Frontal cortex (tissue), 4 donors: ENCODE data around the gene TEX30. TPM values are rescaled to one million over a fixed set of nuclear protein-coding genes. Genes with fewer than 3 reads are reported as not detected.
"Not testable (repeated sequence)": the region's sequence is repeated elsewhere in the genome, so short reads cannot be mapped to it uniquely, and the experiment has no call there.

ENCODE experiments used
- DNase-seq, 2 donors: peaks; one replicate each; pipeline ENCODE4 v3.0.0; 2012; ENCODE audit warnings: low spot score in 2 of 2
- FAIRE-seq: peaks from 2 replicates; lab custom pipeline; 2012; peaks lifted over from hg19 to GRCh38; lab: Jason Lieb, UNC
- total RNA-seq: library from RNA; depleted of rRNA; stranded (reverse); fragments of >200 nt; gene quantifications from one replicate; pipeline ENCODE4 v1.2.3, GENCODE V29; 2014
- donor health status: control.
- donor health status: control.
- donor health status: control.

TEX30 gene
- total RNA-seq, 1 donor from 2014 or later: 9.4 TPM

DNA sequence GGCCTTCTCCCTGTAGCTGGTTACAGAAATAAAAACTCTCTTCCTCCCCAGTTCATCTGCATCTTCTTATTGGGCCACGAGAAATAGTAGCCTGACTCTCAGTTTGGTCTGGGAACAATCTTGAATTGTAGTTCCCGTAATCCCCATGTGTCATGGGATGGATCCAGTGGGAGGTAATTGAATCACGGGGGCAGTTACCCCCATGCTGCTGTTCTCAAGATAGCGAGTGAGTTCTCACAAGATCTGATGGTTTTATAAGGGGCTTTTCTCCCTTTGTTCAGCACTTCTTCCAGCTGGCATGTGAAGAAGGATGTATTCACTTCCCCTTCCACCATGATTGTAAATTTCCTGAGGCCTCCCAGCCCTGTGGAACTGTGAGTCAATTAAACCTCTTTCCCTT lies 7.1 kb upstream of the TEX30 start:
- FAIRE-seq, DNase-seq: not testable (repeated sequence)

DNA sequence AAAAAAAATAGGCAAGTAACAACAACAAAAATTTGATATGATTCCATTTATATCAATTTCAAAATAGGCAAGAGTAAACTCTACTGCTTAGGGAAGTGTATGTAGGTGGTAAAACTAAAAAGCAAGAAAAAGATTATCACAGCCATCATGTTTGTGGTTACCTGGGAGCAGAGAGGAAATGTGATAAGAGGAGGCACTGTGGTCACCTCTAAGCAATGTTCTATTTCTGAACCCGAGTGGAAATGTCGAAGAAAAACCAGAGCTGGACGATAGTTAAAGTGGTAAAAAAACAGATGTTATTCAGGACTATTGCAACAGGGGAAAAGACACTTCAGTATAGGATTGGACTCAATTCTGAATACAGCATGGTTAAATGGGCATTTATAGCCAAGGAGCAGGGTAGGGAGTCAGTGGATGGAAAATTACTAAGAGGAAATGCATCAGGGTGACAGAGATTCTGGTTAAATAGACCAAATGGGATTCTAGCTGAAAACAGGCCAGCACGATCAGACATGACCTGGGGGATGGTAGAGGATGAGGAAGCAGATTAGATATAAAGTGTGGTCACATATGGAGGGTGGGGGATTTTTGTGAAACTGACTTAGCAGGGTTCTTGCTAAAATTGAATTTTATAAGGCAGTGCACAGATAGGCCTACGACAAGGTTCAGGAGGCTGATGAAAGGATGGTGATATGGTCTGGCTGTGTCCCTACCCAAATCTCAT lies 6.0 kb upstream of the TEX30 start:
- FAIRE-seq: no peak
- no peak for DNase-seq

DNA sequence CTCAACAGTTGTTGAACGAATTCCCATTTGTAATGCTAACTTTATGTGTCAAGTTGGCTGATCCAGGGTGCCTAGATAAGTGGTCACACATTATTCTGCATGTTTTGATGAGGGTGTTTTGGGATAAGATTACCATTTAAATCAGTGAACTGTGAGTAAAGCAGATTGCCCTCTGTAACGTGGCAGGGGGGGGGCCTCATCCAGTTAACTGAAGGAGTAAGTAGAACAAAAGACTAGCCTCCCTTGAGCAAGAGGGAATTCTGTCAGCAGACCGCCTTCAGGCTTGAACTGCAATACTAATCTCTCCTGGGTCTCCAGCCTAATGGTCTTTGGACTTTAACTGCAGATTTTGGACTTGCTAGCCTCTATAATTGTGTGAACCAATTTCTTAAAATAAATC lies 4.2 kb upstream of the TEX30 start:
- DNase-seq: no peak
- FAIRE-seq: no peak

DNA sequence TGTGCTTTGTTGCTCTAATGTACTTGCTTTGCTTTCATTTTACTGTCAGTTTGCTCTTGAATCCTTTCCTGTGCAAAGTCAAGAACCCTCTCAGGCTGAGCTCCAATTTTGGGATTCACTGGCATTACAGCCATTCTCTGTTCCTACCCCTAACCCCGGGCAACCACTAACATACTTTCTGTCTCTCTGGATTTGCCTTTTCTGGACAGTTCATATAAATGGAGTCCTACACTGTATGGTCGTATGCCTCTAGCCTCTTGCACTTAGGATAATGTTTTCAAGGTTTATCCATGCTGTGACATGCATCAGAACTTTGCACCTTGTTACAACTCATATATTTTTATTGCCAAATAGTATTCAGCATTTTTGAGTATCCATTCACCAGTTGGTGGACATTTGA lies 2.7 kb upstream of the TEX30 start:
- DNase-seq (no peak), FAIRE-seq (no peak)

DNA sequence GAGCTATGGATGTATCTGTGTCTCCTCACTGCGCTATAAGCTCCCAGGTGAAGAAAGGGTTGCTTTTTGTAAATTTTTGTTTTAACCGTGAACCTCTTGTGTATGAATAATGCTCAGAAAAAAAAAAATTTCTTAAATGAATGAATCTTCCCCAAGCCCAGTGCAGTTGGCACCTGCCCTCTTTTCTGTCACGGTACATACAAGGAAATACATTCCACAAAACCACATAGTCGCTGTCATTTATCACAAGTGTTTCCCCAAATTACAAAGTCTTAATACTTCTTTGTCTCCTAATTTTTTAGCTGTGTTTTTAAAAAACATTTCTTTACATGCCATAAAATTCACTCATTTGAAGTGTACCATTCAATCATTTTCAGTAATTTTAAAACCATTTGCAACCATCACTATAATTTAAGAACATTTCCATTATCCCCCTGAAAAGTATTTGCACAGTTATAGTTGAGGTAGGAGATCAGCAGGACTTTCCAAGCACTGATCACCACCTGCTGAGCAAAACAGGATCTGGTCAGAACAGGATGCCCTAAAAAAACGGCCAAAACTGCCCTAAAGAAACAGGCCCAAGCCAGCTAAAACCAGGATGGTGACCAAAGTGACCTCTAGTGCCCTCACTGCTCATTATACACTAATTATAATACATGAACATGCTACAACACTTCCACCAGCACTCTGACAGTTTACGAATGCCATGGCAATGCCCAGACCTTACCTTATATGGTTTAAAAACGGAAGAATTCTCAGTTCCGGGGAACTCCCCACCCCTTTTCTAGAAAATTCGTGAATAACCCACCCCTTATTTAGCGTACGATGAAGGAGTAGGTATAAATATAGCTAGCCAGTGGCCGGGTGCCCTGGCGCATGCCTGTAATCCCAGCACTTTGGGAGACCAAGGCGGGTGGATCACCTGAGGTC lies 1.3 kb upstream of the TEX30 start:
- DNase-seq: no peak
- no peak for FAIRE-seq

DNA sequence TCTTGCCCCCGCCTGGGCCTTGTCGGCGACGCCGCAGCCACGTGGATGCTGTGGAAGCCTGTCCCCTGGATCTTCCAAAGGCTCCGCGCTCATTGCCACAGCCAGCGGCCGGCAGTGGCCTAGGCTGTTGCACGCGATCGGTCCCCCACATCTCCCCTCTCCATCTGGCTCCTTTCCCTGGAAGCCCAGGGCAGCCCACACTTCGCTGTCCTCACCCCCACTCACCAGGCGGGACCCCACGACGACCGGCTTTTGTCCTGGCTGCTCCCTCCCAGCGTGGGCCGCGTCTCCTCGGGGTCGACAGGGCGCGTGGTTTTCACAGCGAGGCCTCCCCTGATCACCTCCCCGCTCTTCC lies 605 bp upstream of the TEX30 start:
- DNase-seq (peak in 1 of 2 donors; percentile 8), FAIRE-seq (no peak)

DNA sequence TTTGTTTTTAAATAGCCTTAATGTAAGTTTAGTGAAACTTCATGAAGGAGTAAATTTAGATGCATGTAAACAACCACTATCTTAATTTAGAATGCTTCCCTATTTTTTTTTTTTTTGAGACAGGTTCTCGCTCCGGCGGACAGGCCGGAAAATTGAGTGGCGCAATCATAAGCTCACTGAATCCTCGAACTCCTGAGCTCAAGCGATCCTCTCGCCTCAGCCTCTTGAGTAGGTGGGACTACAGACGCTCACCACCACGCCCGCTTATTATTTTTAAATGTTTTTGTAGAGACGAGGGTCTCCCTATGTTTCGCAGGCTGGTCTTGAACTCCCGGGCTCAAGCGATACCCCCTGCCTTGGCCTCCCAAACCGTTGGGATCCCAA lies 1.6 kb downstream of the TEX30 start:
- no peak for FAIRE-seq
- DNase-seq: no peak

DNA sequence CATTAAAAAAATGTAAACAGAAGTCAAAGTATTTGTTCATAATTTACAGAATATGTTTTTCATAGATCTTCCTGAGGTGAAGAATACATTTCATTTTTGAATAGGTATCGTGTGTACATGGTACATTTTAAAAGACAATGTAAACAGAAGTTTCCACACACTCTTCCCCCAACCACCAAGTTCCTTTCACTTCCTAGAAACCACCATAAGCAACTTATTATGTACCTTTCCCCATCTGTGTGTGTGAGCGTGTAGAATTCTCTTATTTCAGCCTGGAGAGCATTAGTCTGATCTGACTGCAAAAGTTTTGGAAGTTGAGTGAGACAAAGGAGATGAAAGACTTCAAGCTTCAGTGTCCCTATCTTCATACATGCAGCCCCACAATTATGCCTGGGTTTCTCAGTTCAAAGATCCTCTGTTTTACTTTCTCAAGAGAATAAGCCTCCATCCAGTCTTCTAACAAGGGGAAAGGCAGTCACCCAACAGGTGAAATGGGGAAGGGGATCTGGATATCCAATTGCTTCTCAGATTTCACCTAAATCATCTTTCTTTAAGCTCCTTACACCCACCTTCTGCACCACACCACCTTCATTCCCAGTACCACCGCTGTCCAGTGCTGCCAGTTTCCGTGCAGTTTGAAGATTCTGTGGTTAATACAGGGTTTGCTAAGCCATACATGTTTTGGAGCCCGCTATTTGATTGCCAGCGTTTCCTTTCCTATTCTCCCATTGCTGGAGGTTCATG lies 2.1 kb downstream of the TEX30 start:
- DNase-seq (no peak), FAIRE-seq (no peak)

DNA sequence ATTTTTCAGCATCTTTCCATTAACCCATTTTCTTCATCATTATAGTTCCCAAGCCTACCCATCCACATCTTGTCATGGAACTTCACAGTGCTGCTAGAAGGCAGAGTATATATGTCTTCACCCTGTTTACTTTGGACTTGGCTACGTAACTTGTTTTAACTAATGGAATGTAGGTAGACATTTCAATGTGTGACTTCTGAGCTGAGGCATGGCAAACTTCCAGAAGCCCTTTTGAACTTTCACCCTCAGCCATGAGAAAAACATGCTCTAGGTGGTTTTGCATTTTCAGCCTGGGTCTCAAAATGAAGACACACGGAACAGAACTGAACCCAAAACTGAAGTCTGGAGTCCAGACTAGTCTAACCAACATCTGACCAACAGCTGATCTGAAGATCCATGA lies 3.2 kb downstream of the TEX30 start:
- no peak for DNase-seq
- FAIRE-seq: no peak

DNA sequence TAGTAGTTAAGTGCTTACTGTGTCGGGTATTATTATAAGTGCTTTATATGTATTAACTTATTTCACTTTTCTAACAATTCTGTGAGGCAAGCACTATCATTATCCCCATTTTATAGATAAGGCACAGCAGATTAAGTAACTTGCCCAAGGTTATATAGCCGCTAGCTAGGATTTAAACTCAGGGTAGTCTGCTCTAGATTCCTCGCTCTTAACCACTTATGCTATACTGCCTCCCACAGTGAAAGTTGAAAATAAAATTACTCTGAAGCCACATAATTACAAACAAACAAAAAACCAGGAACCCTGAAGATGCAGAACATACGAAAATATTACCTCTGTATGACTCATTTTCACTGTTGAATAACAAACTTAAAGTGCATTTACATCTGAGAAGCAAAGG lies 3.9 kb downstream of the TEX30 start:
- FAIRE-seq (no peak), DNase-seq (no peak)

DNA sequence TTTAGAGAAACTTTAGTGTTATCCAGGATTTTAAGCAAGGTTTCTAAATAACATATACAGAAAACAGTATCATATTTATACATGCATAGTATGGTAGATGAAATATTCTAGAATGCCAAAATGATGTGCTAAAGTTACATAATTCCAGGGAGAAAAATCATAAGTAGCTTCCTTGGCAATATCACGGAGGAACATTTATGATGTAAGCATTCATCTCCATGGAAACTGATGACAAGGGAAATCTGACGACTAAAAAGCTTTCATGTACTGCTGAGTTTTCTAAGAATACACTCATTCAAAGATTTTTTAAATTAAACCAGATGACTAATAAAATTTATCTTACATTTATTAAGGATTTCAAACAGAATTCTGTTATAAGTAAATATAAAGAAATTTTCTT lies 4.7 kb downstream of the TEX30 start:
- FAIRE-seq (no peak), DNase-seq (no peak)

DNA sequence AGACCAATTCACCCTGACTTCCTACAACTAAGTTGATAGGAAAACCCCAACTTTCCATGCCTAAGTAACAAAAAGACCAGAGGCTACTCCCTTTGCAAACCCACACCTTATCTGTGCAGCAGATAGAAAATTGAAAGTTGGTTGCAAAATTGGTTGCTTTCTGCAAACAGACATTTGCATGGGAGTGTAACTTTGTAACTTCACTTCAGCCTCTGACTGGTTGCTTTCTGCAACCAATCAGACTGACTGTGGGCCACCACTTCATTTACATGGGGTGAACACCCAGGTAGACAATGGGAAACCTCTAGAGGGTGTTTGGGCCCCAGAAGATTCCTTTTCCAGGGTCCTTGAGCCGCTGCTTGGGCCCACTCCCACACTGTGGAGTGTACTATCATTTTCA lies 9.8 kb downstream of the TEX30 start:
- DNase-seq (no peak), FAIRE-seq (no peak)

DNA sequence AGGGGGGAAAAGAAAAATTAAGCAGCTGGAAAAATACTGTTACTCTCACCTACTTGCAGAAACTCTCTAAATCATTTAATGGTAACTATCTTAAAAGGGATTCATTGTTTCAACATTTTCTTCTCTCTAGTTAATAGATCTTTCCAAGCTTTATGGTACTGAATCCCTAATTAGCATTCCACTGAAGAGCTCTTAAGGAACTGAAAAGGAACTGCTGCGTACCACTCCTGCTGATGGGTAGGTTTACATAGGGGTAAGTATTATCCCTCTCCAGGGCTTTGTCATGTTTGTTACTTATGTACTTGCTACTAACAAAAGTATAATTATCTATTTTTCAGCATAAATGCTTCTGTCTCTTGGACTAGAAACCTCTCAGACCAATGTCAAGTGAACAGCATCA lies 12.5 kb downstream of the TEX30 start:
- FAIRE-seq: no peak
- DNase-seq: no peak

DNA sequence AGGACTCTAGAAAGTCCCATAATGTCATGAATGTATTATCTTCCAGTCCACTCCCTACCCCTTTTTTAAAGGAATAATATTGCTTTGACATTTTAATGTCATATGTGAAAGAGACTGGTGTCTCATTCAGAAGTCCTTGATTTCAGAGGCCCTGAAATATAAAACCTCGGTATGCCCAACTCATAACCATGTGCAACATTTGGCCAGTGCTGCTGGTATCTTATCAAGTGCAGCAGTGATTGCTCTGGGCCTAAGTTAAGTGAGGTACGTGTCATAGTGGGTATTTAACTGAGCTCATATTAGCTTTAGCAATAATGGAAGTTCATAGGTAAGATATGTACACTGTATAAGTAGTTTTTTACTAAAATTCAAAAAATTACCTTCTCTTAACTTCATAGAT lies 14.7 kb downstream of the TEX30 start:
- FAIRE-seq (no peak), DNase-seq (no peak)

DNA sequence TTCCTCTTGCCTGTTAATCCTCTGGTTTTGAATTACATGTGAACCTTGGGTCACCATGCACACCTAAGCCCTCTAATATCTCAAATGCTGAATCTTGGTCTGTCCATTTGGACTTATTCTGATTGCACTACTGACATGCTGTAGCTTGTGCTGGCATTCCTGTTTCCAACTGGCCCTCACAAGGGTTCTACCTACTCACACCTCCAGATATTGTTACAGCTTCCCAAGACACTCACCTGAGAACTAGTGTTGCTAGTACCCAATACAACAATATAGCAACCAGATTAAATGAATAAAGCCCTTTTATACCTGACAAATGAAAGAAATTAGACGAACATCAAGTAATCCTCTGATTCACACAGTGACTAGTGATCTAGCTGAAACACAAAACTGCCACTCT lies 16.6 kb downstream of the TEX30 start:
- FAIRE-seq: no peak
- no peak for DNase-seq

DNA sequence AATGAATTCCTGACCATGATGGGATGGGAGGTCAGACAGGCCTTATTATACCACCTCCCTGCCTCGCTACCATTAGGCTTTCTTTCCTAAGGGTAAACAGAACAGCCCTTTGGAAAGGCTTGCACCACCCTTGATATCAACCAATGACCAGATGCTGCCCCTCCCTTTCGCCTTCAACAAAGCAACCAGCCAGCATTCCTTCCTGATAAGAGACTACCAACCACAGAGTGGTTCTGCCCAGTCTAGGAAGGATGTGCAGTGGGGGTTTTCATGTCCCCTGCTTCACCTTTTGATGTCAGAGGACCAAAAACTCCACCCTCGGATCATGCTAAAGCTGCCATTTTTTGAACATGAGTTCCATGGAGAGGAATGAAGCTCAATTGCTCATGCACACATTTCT lies 21.7 kb downstream of the TEX30 start:
- DNase-seq: no peak
- no peak for FAIRE-seq

DNA sequence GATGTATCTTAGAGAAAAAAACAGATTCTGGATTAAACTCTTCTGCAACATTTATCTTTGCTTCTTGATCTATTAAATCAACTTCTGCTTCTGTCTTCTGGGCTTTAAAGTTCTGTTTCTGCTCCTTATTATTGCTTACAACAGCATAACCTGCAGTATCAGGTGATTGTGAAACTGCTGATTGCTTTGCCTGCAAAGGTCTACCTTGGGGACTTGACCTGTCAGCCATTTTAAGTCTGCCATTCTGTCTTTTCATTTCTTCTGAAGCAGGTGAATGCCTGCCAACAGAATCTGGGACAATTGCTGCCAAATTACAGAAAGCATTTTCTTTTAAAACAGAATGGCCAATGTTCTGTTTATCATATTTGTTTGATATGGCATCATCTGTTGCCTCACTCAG lies 31.1 kb downstream of the TEX30 start:
- DNase-seq: no peak
- FAIRE-seq: no peak

DNA sequence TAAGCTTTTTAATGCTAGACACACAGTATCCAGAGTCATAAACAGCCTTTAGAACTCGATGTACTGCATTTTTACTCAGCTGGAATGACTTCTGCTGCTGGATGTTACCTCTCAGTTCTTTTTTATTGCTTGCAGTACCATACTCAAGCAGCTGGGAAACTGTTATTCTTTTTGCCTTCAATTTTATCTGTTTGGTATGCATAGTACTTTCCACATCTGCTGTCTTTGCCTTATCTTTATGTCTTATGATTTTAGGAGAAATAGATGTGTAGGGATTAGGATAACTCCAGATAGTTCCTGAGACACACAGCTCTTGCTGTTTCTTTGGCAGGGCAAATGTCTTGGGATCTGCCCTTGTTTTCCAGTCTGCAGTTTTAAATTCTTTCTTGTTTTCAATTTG lies 31.5 kb downstream of the TEX30 start:
- FAIRE-seq (no peak), DNase-seq (no peak)

DNA sequence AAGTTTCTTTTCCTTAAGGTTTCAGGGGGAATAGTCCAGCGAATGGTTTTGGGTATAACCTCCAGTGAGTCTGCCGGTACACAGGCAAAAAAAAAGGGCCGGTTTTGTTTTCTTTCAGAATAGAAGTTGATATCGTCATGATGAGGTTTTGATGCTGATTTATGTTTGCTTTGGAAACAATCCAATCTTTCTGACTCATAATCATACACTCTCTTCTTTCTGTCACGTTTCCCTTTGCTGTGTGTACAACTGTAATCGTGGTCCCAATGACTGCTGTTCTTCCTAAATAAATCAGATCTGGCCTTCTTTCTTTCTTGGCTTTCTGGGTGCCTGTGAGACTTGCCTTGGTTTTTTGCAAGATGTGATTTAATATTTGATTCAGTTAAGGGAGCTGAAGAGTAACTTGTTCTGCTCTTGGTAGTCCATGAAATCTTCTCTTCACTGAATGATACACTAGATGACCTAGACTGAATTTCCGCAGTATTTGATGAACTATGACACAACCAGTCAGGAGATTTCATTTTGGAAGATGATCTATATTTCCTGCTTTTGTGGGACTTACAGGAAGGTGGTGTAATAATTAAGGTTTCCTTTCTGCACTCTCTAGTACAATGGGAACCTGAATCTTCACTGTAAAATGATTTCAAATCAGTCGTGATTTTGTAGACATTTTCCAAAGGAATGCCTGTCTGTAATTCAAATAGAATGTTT lies 43.9 kb downstream of the TEX30 start:
- FAIRE-seq (no peak), DNase-seq (no peak)

DNA sequence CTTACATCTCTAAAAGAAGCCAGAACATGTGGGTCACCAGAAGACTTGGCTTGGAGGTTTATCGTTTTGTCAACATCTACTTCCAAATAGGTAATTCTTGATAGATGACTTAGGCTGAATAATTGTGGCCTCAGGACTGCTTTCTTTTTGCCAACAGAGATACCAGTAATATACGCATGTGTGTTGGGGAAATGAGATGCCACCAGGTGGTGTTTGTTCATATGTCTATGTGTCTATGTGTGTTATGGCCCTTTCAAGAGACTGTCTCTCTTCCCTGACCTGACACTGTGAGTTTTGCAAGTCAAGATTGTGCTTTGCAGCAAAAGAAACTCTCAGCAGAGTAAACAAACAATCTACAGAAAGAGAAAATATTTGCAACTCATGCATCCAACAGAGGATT lies 47.2 kb downstream of the TEX30 start:
- FAIRE-seq (no peak), DNase-seq (no peak)
